ENCODE measurements around the gene TMEM255B. TPM values are rescaled to one million over a fixed set of nuclear protein-coding genes. Genes with fewer than 3 reads are reported as not detected.

Gene TMEM255B
- total and polyA plus RNA-seq, 4 donors, result 6.0 to 19.6 (median 14.8) TPM

- no peak for TF ChIP-seq CTCF (IDR thresholded peaks at IDR 0.05; ENCODE audit: control extremely low read depth, extremely low read depth)
- WGBS, 2 donors, result 91 to 92% methylated on average over 32 to 34 of the region's 34 CpGs
- Histone ChIP-seq H3K4me3 (no peak overlapping the region), H3K27ac (ENCODE audit: low read depth in 1 of 2, low read length in 1 of 2) (no peak overlapping the region), H3K9ac (ENCODE audit: insufficient read depth in 1 of 2, low read length in 2 of 2) (no peak overlapping the region), H3K4me1 (ENCODE audit: control insufficient read depth in 5 of 5, insufficient read depth in 5 of 5, low read length in 5 of 5) (peaks cover 0 to 5% (median 4%) of the 10 kb centered on the region in 5 donors), H3K9me3 (ENCODE audit: control insufficient read depth in 4 of 4, insufficient read depth in 3 of 4, low read length in 3 of 4) (peaks cover 0 to 9% (median 0%) of the 10 kb centered on the region in 4 donors), H3K27me3 (ENCODE audit: control insufficient read depth in 3 of 3, insufficient read depth in 3 of 3, low read length in 2 of 3) (no peaks in the 10 kb centered on the region), H3K36me3 (ENCODE audit: control insufficient read depth in 4 of 4, insufficient read depth in 4 of 4, low read length in 4 of 4) (peaks cover 0 to 1% (median 0%) of the 10 kb centered on the region in 4 donors)
- no peak for DNase-seq
- ATAC-seq (ENCODE audit: insufficient read depth, low FRiP score), result no peak
These were observed 45.1 kb downstream of the TMEM255B start for GRCh38 chr13:113804017-113804702.

- WGBS, 2 donors, result 91 to 96% methylated on average over 38 to 39 of the region's 39 CpGs
- no peak for DNase-seq
These were observed 45.8 kb downstream of the TMEM255B start for GRCh38 chr13:113804703-113805430.

GRCh38 chr13:113805431-113806103 lies 46.5 kb downstream of the TMEM255B start:
- TF ChIP-seq CTCF (IDR thresholded peaks at IDR 0.05; ENCODE audit: control extremely low read depth, extremely low read depth), result no peak
- ATAC-seq (ENCODE audit: insufficient read depth, low FRiP score) (no peak), DNase-seq (no peak)
- Histone ChIP-seq H3K9ac (ENCODE audit: insufficient read depth in 1 of 2, low read length in 2 of 2) (no peak overlapping the region), H3K4me3 (no peak overlapping the region), H3K27ac (ENCODE audit: low read depth in 1 of 2, low read length in 1 of 2) (no peak overlapping the region), H3K27me3 (ENCODE audit: control insufficient read depth in 3 of 3, insufficient read depth in 3 of 3, low read length in 2 of 3) (no peaks in the 10 kb centered on the region), H3K9me3 (ENCODE audit: control insufficient read depth in 4 of 4, insufficient read depth in 3 of 4, low read length in 3 of 4) (peaks cover 0 to 15% (median 0%) of the 10 kb centered on the region in 4 donors), H3K4me1 (ENCODE audit: control insufficient read depth in 5 of 5, insufficient read depth in 5 of 5, low read length in 5 of 5) (peaks cover 0 to 5% (median 4%) of the 10 kb centered on the region in 5 donors), H3K36me3 (ENCODE audit: control insufficient read depth in 4 of 4, insufficient read depth in 4 of 4, low read length in 4 of 4) (no peaks in the 10 kb centered on the region)
- 94% methylated on average over 27 of the region's 27 CpGs for WGBS, 2 donors

More at GRCh38 chr13:113804703-113805430, 45.8 kb downstream of the TMEM255B start:
- Histone ChIP-seq H3K9ac (ENCODE audit: insufficient read depth in 1 of 2, low read length in 2 of 2) (no peak overlapping the region), H3K27me3 (ENCODE audit: control insufficient read depth in 3 of 3, insufficient read depth in 3 of 3, low read length in 2 of 3) (no peaks in the 10 kb centered on the region), H3K9me3 (ENCODE audit: control insufficient read depth in 4 of 4, insufficient read depth in 3 of 4, low read length in 3 of 4) (peaks cover 0 to 14% (median 0%) of the 10 kb centered on the region in 4 donors), H3K36me3 (ENCODE audit: control insufficient read depth in 4 of 4, insufficient read depth in 4 of 4, low read length in 4 of 4) (no peaks in the 10 kb centered on the region), H3K4me3 (no peak overlapping the region), H3K4me1 (ENCODE audit: control insufficient read depth in 5 of 5, insufficient read depth in 5 of 5, low read length in 5 of 5) (peaks cover 0 to 5% (median 4%) of the 10 kb centered on the region in 5 donors), H3K27ac (ENCODE audit: low read depth in 1 of 2, low read length in 1 of 2) (no peak overlapping the region)
- TF ChIP-seq CTCF (IDR thresholded peaks at IDR 0.05; ENCODE audit: control extremely low read depth, extremely low read depth), result no peak
- ATAC-seq (ENCODE audit: insufficient read depth, low FRiP score), result no peak
